CD14-positive monocyte (primary cell): Measurements from ENCODE around the gene SETDB1. TPM values are rescaled to one million over a fixed set of nuclear protein-coding genes. Genes with fewer than 3 reads are reported as not detected.

Experiments
- DNase-seq, 3 donors: peaks; one replicate each; pipeline ENCODE4 v3.0.0-alpha.2; 2011 to 2022
- H2AFZ ChIP-seq: 2 replicates; pipeline ENCODE4 v1.6.0; 2012; ENCODE audit warnings: mild to moderate bottlenecking, low read depth, low read length, inconsistent platforms; ENCODE audit not compliant: insufficient read depth, poor library complexity, severe bottlenecking
- H3K27ac ChIP-seq, 2 donors: 1 replicate in 1 of 2; 2 replicates in 1 of 2; pipeline ENCODE4 v1.5.1; 2012 to 2013; ENCODE audit warnings: low read length in 2 of 2, control low read depth in 1 of 2, inconsistent platforms in 1 of 2, low read depth in 1 of 2, mild to moderate bottlenecking in 1 of 2
- H3K27me3 ChIP-seq, 2 donors: one replicate each; pipeline versions ENCODE4 v1.6.0 to v1.6.1; 2011 to 2013; ENCODE audit warnings: low read length in 2 of 2; ENCODE audit not compliant: control insufficient read depth in 2 of 2, insufficient read depth in 2 of 2
- H3K36me3 ChIP-seq, 2 donors: replicated peaks in 1 of 2; 1 replicate in 1 of 2; 2 replicates in 1 of 2; pipeline versions ENCODE4 v1.5.1 to v1.6.1; 2012 to 2013; ENCODE audit warnings: low read length in 2 of 2, control low read depth in 1 of 2, inconsistent platforms in 1 of 2, mild to moderate bottlenecking in 1 of 2; ENCODE audit not compliant: insufficient read depth in 2 of 2, control insufficient read depth in 1 of 2
- H3K4me1 ChIP-seq, 2 donors: 1 replicate in 1 of 2; 2 replicates in 1 of 2; pipeline versions ENCODE4 v1.5.1 to v1.6.1; 2012 to 2013; ENCODE audit warnings: low read length in 2 of 2, control low read depth in 1 of 2, inconsistent platforms in 1 of 2, mild to moderate bottlenecking in 1 of 2, moderate library complexity in 1 of 2; ENCODE audit not compliant: insufficient read depth in 2 of 2, control insufficient read depth in 1 of 2
- H3K4me2 ChIP-seq: replicated peaks from 2 replicates; pipeline ENCODE3; 2012; ENCODE audit warnings: low read length, moderate library complexity, mild to moderate bottlenecking; ENCODE audit not compliant: poor library complexity, severe bottlenecking; ENCODE audit errors: extremely low read depth
- H3K4me3 ChIP-seq, 3 experiments: fragments of 200-600 bp in 1 of 3; sonication (generic) in 1 of 3; replicated peaks in 1 of 3; 1 replicate in 2 of 3; 2 replicates in 1 of 3; pipeline ENCODE4 v1.5.1; 2011 to 2013; ENCODE audit warnings: low read length in 3 of 3, mild to moderate bottlenecking in 3 of 3, control low read depth in 2 of 3, low read depth in 2 of 3, inconsistent platforms in 1 of 3, moderate library complexity in 1 of 3
- H3K79me2 ChIP-seq: 2 replicates; pipeline ENCODE4 v1.6.0; 2012; ENCODE audit warnings: mild to moderate bottlenecking, control low read depth, inconsistent platforms, low read length, moderate library complexity; ENCODE audit not compliant: insufficient read depth
- H3K9ac ChIP-seq: 2 replicates; pipeline ENCODE4 v1.6.0; 2017; ENCODE audit warnings: low read length, mild to moderate bottlenecking; ENCODE audit not compliant: insufficient read depth, poor library complexity, severe bottlenecking
- H3K9me3 ChIP-seq, 2 donors: replicated peaks in 1 of 2; 1 replicate in 1 of 2; 2 replicates in 1 of 2; pipeline versions ENCODE4 v1.5.1 to v1.6.1; 2012 to 2013; ENCODE audit warnings: low read length in 2 of 2, control low read depth in 1 of 2; ENCODE audit not compliant: control insufficient read depth in 1 of 2, insufficient read depth in 1 of 2
- H4K20me1 ChIP-seq: 2 replicates; pipeline ENCODE4 v1.6.0; 2012; ENCODE audit warnings: mild to moderate bottlenecking, low read length, control low read depth, moderate library complexity; ENCODE audit not compliant: insufficient read depth
- H3K27ac Mint-ChIP-seq, 7 donors: one replicate each; pipeline ENCODE4 v1.8.0; 2020; ENCODE audit warnings: mild to moderate bottlenecking in 7 of 7, mixed read lengths in 7 of 7, moderate library complexity in 6 of 7, inconsistent platforms in 2 of 7
- H3K27me3 Mint-ChIP-seq, 3 donors: one replicate each; pipeline ENCODE4 v1.8.0; 2021 to 2022; ENCODE audit warnings: low read depth in 3 of 3, mild to moderate bottlenecking in 3 of 3, mixed read lengths in 3 of 3, moderate library complexity in 3 of 3, inconsistent platforms in 1 of 3
- H3K36me3 Mint-ChIP-seq, 2 donors: one replicate each; pipeline ENCODE4 v1.8.0; 2020; ENCODE audit warnings: mixed read lengths in 2 of 2, inconsistent platforms in 1 of 2, mild to moderate bottlenecking in 1 of 2
- H3K4me1 Mint-ChIP-seq: one replicate; pipeline ENCODE4 v1.8.0; 2020; ENCODE audit warnings: mild to moderate bottlenecking, mixed read lengths
- H3K4me3 Mint-ChIP-seq, 2 donors: one replicate each; pipeline ENCODE4 v1.8.0; 2020; ENCODE audit warnings: mild to moderate bottlenecking in 2 of 2, mixed read lengths in 2 of 2, moderate library complexity in 1 of 2
- H3K9me3 Mint-ChIP-seq, 7 donors: one replicate each; pipeline ENCODE4 v1.8.0; 2020 to 2022; ENCODE audit warnings: mixed read lengths in 7 of 7, mild to moderate bottlenecking in 6 of 7, moderate library complexity in 6 of 7, inconsistent platforms in 2 of 7
- CTCF ChIP-seq: fragments of 200-600 bp; IDR thresholded peaks from one replicate; pipeline ENCODE4 v1.8.0; 2022; ENCODE audit warnings: antibody characterized with exemption, mild to moderate bottlenecking
- WGBS: methylation state at CpG from one replicate; pipeline ENCODE4 v1.1.5; 2013; ENCODE audit warnings: missing lambda C conversion rate; ENCODE audit not compliant: insufficient coverage; 5-methylcytosine and 5-hydroxymethylcytosine counted together
- intact Hi-C, 2 donors: fragments of 100-400 bp; cut with micrococcal nuclease; formaldehyde crosslinking; loops; one replicate each; pipeline versions ENCODE4 v1.15.0 to v1.15.1; 2023
- polyA plus RNA-seq, 3 donors: library from polyadenylated mRNA; depleted of rRNA in 1 of 3; unstranded in 2 of 3; stranded (reverse) in 1 of 3; fragments of 300-500 nt in 2 of 3; fragments of >200 nt in 1 of 3; fragmentation: Illumina TruSeq in 2 of 3; gene quantifications; 1 replicate in 2 of 3; 2 replicates in 1 of 3; pipeline ENCODE4 v1.2.3, GENCODE V29; 2012 to 2021

Gene SETDB1
- polyA plus RNA-seq, 3 donors = 13.9 to 69.4 (median 15.5) TPM

GRCh38 chr1:150966011-150966410 is 39.8 kb downstream of the SETDB1 start:
- Mint-ChIP-seq H3K27ac (peak overlapping the region in 1 of 7 donors; percentile 54), H3K9me3 (no peaks in the 10 kb centered on the region), H3K36me3 (peaks cover 75 to 76% of the 10 kb centered on the region in 2 donors), H3K4me3 (no peak overlapping the region), H3K27me3 (no peaks in the 10 kb centered on the region), H3K4me1 (peaks cover 17% of the 10 kb centered on the region)
- intact Hi-C loops = no loop called here
- DNase-seq = no peak
- H3K4me3 ChIP-seq = no peak overlapping the region
- H3K4me2 ChIP-seq = no peak overlapping the region
- peaks cover 8 to 16% of the 10 kb centered on the region in 2 donors for H3K4me1 ChIP-seq
- H3K27me3 ChIP-seq = no peaks in the 10 kb centered on the region
- no CpG with 5 or more reads among the region's 6 CpGs for WGBS
- H2AFZ ChIP-seq = no peak overlapping the region
- no peaks in the 10 kb centered on the region for H3K9me3 ChIP-seq
- H4K20me1 ChIP-seq = peaks cover 85% of the 10 kb centered on the region
- peak overlapping the region in 1 of 2 donors; percentile 64 for H3K27ac ChIP-seq
- no peak for TF ChIP-seq CTCF
- H3K36me3 ChIP-seq = peaks cover 78 to 84% of the 10 kb centered on the region in 2 donors
- no peak overlapping the region for H3K9ac ChIP-seq
- peaks cover 44% of the 10 kb centered on the region for H3K79me2 ChIP-seq

- TF ChIP-seq CTCF = no peak
- Mint-ChIP-seq H3K36me3 (peaks cover 59 to 64% of the 10 kb centered on the region in 2 donors), H3K27ac (peak overlapping the region in 4 of 7 donors; percentile 12 to 86 (median 66)), H3K27me3 (no peaks in the 10 kb centered on the region), H3K4me3 (no peak overlapping the region), H3K9me3 (no peaks in the 10 kb centered on the region), H3K4me1 (peaks cover 34% of the 10 kb centered on the region)
- 98% methylated on average over 12 of the region's 13 CpGs for WGBS
- Histone ChIP-seq H3K4me2 (no peak overlapping the region), H3K4me3 (no peak overlapping the region), H3K4me1 (peaks cover 27 to 35% of the 10 kb centered on the region in 2 donors), H3K36me3 (peaks cover 61 to 65% of the 10 kb centered on the region in 2 donors), H3K27ac (peak overlapping the region in 1 of 2 donors; percentile 26), H3K9me3 (no peaks in the 10 kb centered on the region), H2AFZ (no peak overlapping the region), H4K20me1 (peaks cover 98% of the 10 kb centered on the region), H3K9ac (no peak overlapping the region), H3K27me3 (no peaks in the 10 kb centered on the region), H3K79me2 (peaks cover 63% of the 10 kb centered on the region)
- intact Hi-C loops = no loop called here
- no peak for DNase-seq
These were observed 41.8 kb downstream of the SETDB1 start for GRCh38 chr1:150967936-150968335.
